B cell (primary cell): ENCODE data around the gene FFAR2. TPM values are rescaled to one million over a fixed set of nuclear protein-coding genes. Genes with fewer than 3 reads are reported as not detected.
"Not testable (repeated sequence)": the region's sequence is repeated elsewhere in the genome, so short reads cannot be mapped to it uniquely, and the experiment has no call there.

Source experiments
- ATAC-seq: fragments of 200-7000 bp; cut with Tn5 transposase; one replicate; pipeline ENCODE4 v1.10.0; 2021; ENCODE audit warnings: low read depth, mild to moderate bottlenecking, moderate number of reproducible peaks, moderate library complexity
- CTCF ChIA-PET: fragments of 350-600 bp; sonication (Branson Sonifier 250); formaldehyde crosslinking; loops from one replicate; lab custom pipeline; 2021; ENCODE audit warnings: antibody characterized with exemption, inconsistent platforms; lab: Charles Lee
- POLR2A ChIA-PET: fragments of 350-600 bp; sonication (Branson Sonifier 250); formaldehyde crosslinking; loops from one replicate; lab custom pipeline; 2021; ENCODE audit warnings: antibody characterized with exemption; lab: Charles Lee
- DNase-seq: peaks from one replicate; pipeline ENCODE4 v3.0.0; 2013
- H2AFZ ChIP-seq: 2 replicates; pipeline ENCODE4 v1.6.1; 2012; ENCODE audit warnings: mild to moderate bottlenecking, low read depth, low read length; ENCODE audit not compliant: insufficient read depth, poor library complexity, severe bottlenecking
- H3K27ac ChIP-seq, 2 donors: 1 replicate in 1 of 2; 2 replicates in 1 of 2; pipeline ENCODE4 v1.5.1; 2012 to 2013; ENCODE audit warnings: low read length in 2 of 2, mild to moderate bottlenecking in 2 of 2, moderate library complexity in 1 of 2
- H3K27me3 ChIP-seq, 4 experiments: fragments of 200-600 bp in 1 of 4; sonication (generic) in 1 of 4; replicated peaks in 1 of 4; 1 replicate in 2 of 4; 2 replicates in 2 of 4; pipeline versions ENCODE4 v1.6.1 to v1.7.0; 2013 to 2016; ENCODE audit warnings: low read length in 3 of 4, mild to moderate bottlenecking in 2 of 4, mixed read lengths in 1 of 4, moderate library complexity in 1 of 4; ENCODE audit not compliant: insufficient read depth in 4 of 4, control insufficient read depth in 3 of 4; ENCODE audit errors: control extremely low read depth in 1 of 4
- H3K36me3 ChIP-seq, 2 experiments: replicated peaks in 1 of 2; 1 replicate in 1 of 2; 2 replicates in 1 of 2; pipeline versions ENCODE4 v1.6.1 to v1.7.1; 2013; ENCODE audit warnings: low read length in 1 of 2; ENCODE audit not compliant: insufficient read depth in 2 of 2, control insufficient read depth in 1 of 2; ENCODE audit errors: control extremely low read depth in 1 of 2, extremely low read depth in 1 of 2
- H3K4me1 ChIP-seq, 2 donors: fragments of 200-600 bp in 1 of 2; sonication (generic) in 1 of 2; 1 replicate in 1 of 2; 2 replicates in 1 of 2; pipeline versions ENCODE4 v1.5.1 to v1.6.1; 2013 to 2017; ENCODE audit warnings: low read length in 2 of 2; ENCODE audit not compliant: control insufficient read depth in 2 of 2, insufficient read depth in 2 of 2
- H3K4me2 ChIP-seq: replicated peaks from 2 replicates; pipeline ENCODE3; 2012; ENCODE audit warnings: mild to moderate bottlenecking, low read depth, low read length; ENCODE audit not compliant: poor library complexity, severe bottlenecking
- H3K4me3 ChIP-seq, 5 experiments: fragments of 200-600 bp in 1 of 5; sonication (generic) in 1 of 5; 1 replicate in 3 of 5; 2 replicates in 2 of 5; pipeline versions ENCODE4 v1.5.1 to v1.7.0; 2011 to 2016; ENCODE audit warnings: low read length in 4 of 5, mild to moderate bottlenecking in 4 of 5, low read depth in 2 of 5, control low read depth in 1 of 5, moderate library complexity in 1 of 5; ENCODE audit not compliant: insufficient read depth in 1 of 5; ENCODE audit errors: control extremely low read depth in 1 of 5, extremely low read depth in 1 of 5
- H3K79me2 ChIP-seq: fragments of 200-600 bp; sonication (generic); one replicate; pipeline ENCODE4 v1.6.0; 2016; ENCODE audit warnings: low read length; ENCODE audit not compliant: control insufficient read depth, insufficient read depth
- H3K9ac ChIP-seq: fragments of 200-600 bp; sonication (generic); 2 replicates; pipeline ENCODE4 v1.6.1; 2017; ENCODE audit warnings: mild to moderate bottlenecking, low read length, moderate library complexity
- H3K9me3 ChIP-seq, 3 donors: one replicate each; pipeline versions ENCODE4 v1.6.1 to v1.7.1; 2013; ENCODE audit warnings: low read length in 2 of 3; ENCODE audit not compliant: control insufficient read depth in 2 of 3, insufficient read depth in 1 of 3; ENCODE audit errors: control extremely low read depth in 1 of 3
- H4K20me1 ChIP-seq: 2 replicates; pipeline ENCODE4 v1.6.0; 2012; ENCODE audit warnings: mild to moderate bottlenecking, low read length; ENCODE audit not compliant: insufficient read depth, control insufficient read depth, poor library complexity, severe bottlenecking
- H3K27ac Mint-ChIP-seq: one replicate; pipeline ENCODE4 v1.8.0; 2021; ENCODE audit warnings: mixed read lengths
- H3K27me3 Mint-ChIP-seq: one replicate; pipeline ENCODE4 v1.8.0; 2021; ENCODE audit warnings: mixed read lengths
- H3K4me1 Mint-ChIP-seq: one replicate; pipeline ENCODE4 v1.8.0; 2021; ENCODE audit warnings: mixed read lengths
- H3K4me3 Mint-ChIP-seq: one replicate; pipeline ENCODE4 v1.8.0; 2021; ENCODE audit warnings: mixed read lengths
- H3K9me3 Mint-ChIP-seq: one replicate; pipeline ENCODE4 v1.8.0; 2022; ENCODE audit warnings: mixed read lengths; ENCODE audit not compliant: insufficient read depth
- CTCF ChIP-seq: fragments of 200-600 bp; IDR thresholded peaks from one replicate; pipeline ENCODE4 v1.8.0; 2022; ENCODE audit warnings: antibody characterized with exemption, mild to moderate bottlenecking
- EZH2 ChIP-seq: IDR thresholded peaks from 2 replicates; pipeline ENCODE4 v1.6.1; 2012; ENCODE audit warnings: borderline replicate concordance, low read depth, mild to moderate bottlenecking, moderate library complexity, low read length; ENCODE audit not compliant: insufficient read depth, poor library complexity, severe bottlenecking
- WGBS: methylation state at CpG from one replicate; pipeline ENCODE4 v1.1.5; 2013; ENCODE audit warnings: missing lambda C conversion rate; ENCODE audit not compliant: insufficient coverage; 5-methylcytosine and 5-hydroxymethylcytosine counted together
- intact Hi-C: fragments of 100-400 bp; cut with micrococcal nuclease; formaldehyde crosslinking; loops from one replicate; pipeline ENCODE4 v1.10.0; 2022
- polyA plus RNA-seq: library from polyadenylated mRNA; depleted of rRNA; stranded (reverse); fragments of >200 nt; gene quantifications from 2 replicates; pipeline ENCODE4 v1.2.3, GENCODE V29; 2012
- total RNA-seq, 2 donors: library from RNA; stranded (reverse); fragments of 120-200 nt in 1 of 2; gene quantifications; 1 replicate in 1 of 2; 2 replicates in 1 of 2; pipeline versions ENCODE4 v1.2.3 to v1.2.4, GENCODE V29; 2013 to 2022

The FFAR2 gene
- total and polyA plus RNA-seq, 2 donors (not counting 1 experiment from before 2014, with no cell fraction given), result 0.31 TPM; not detected in 1

DNA sequence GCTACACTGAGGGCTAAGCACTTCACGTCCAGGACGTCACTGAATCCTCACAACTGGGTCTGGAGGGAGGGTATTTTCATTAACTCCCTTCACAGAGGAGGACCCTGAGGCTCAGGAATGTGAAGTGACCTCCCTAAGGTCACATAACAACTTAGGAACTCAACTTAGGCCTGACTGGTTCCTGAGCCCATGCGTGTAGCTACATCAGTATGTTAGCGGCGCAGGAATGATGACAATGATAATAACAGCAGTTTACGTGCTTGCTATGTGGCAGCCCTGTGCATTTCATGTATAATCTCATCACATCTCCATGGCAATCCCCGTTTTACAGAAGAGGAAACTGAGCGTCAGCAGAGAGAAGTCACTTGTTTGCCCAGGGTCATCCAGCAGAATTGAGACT lies 23.9 kb downstream of the FFAR2 start:
- no peak for ATAC-seq
- ChIA-PET CTCF (interaction anchor here (0.6 to 9.1 kb wide), 4 partner anchors 52 to 167 kb away, joined by 3 to 234 read pairs (median 4); partner anchors contain the start of genes FFAR1 and FFAR3), POLR2A (no interaction called here)
- Histone ChIP-seq H3K27ac (no peak overlapping the region), H3K27me3 (no peaks in the 10 kb centered on the region), H4K20me1 (no peaks in the 10 kb centered on the region), H2AFZ (no peak overlapping the region), H3K36me3 (no peaks in the 10 kb centered on the region), H3K9ac (no peak overlapping the region), H3K9me3 (no peaks in the 10 kb centered on the region), H3K4me1 (peaks cover 0 to 6% of the 10 kb centered on the region in 2 donors), H3K4me2 (no peak overlapping the region), H3K4me3 (no peak overlapping the region), H3K79me2 (no peaks in the 10 kb centered on the region)
- TF ChIP-seq EZH2 (no peak), CTCF (no peak)
- no peak overlapping the region for H3K27ac Mint-ChIP-seq
- WGBS, result 99% methylated on average over 6 of the region's 8 CpGs
- no peaks in the 10 kb centered on the region for H3K9me3 Mint-ChIP-seq
- intact Hi-C loops, result no loop called here
- no peaks in the 10 kb centered on the region for H3K27me3 Mint-ChIP-seq
- H3K4me1 Mint-ChIP-seq, result peaks cover 4% of the 10 kb centered on the region
- no peak overlapping the region for H3K4me3 Mint-ChIP-seq
- no peak for DNase-seq

- H3K4me1 Mint-ChIP-seq, result no peaks in the 10 kb centered on the region
- ChIA-PET CTCF (interaction anchor here (1.9 to 9.1 kb wide), 2 partner anchors 21 to 122 kb away, joined by 8 to 234 read pairs; partner anchors contain the start of genes FFAR1 and FFAR3), POLR2A (no interaction called here)
- no peak for DNase-seq
- no peak overlapping the region for H3K27ac Mint-ChIP-seq
- no peak for ATAC-seq
- no peak overlapping the region for H3K27ac ChIP-seq
- no peaks in the 10 kb centered on the region for H4K20me1 ChIP-seq
- no peaks in the 10 kb centered on the region for H3K9me3 Mint-ChIP-seq
- no peaks in the 10 kb centered on the region for H3K27me3 Mint-ChIP-seq
- WGBS, result 92% methylated on average over 13 of the region's 14 CpGs
- no peak overlapping the region for H3K9ac ChIP-seq
- no peaks in the 10 kb centered on the region for H3K36me3 ChIP-seq
- no peaks in the 10 kb centered on the region for H3K9me3 ChIP-seq
- no peak for TF ChIP-seq CTCF
- TF ChIP-seq EZH2, result no peak
- no peak overlapping the region for H3K4me3 ChIP-seq
- H3K27me3 ChIP-seq, result no peaks in the 10 kb centered on the region
- no peak overlapping the region for H2AFZ ChIP-seq
- H3K4me2 ChIP-seq, result no peak overlapping the region
- H3K4me3 Mint-ChIP-seq, result no peak overlapping the region
- H3K79me2 ChIP-seq, result no peaks in the 10 kb centered on the region
- intact Hi-C loops, result no loop called here
- H3K4me1 ChIP-seq, result no peaks in the 10 kb centered on the region
Observed at GRCh38 chr19:35474104-35474503, 26.0 kb downstream of the FFAR2 start.

GRCh38 chr19:35474594-35474993 lies 26.5 kb downstream of the FFAR2 start:
- 93% methylated on average over 6 of the region's 7 CpGs for whole genome bisulfite sequencing

More at GRCh38 chr19:35474594-35474993, 26.5 kb downstream of the FFAR2 start:
- H3K9ac ChIP-seq, H3K79me2 ChIP-seq, H3K4me1 Mint-ChIP-seq, H3K27ac ChIP-seq, H3K9me3 Mint-ChIP-seq, H3K4me2 ChIP-seq, POLR2A ChIA-PET, DNase-seq, H3K27ac Mint-ChIP-seq, H3K4me3 Mint-ChIP-seq, H4K20me1 ChIP-seq, H2AFZ ChIP-seq, intact Hi-C loops, H3K27me3 ChIP-seq, H3K4me3 ChIP-seq, H3K9me3 ChIP-seq, H3K4me1 ChIP-seq, CTCF ChIA-PET, H3K36me3 ChIP-seq, H3K27me3 Mint-ChIP-seq, ATAC-seq: not testable (repeated sequence)
